Kidney epithelial cell (primary cell): ENCODE data around the gene RHBG. TPM values are rescaled to one million over a fixed set of nuclear protein-coding genes. Genes with fewer than 3 reads are reported as not detected.
"Not testable (repeated sequence)": the region's sequence is repeated elsewhere in the genome, so short reads cannot be mapped to it uniquely, and the experiment has no call there.

ENCODE experiments used
- DNase-seq: peaks from one replicate; pipeline ENCODE4 v3.0.0-alpha.2; 2010; ENCODE audit warnings: low read depth
- H3K27me3 ChIP-seq: 2 replicates; pipeline ENCODE4 v1.6.0; 2011; ENCODE audit warnings: low read length; ENCODE audit not compliant: control insufficient read depth, insufficient read depth
- H3K36me3 ChIP-seq: 2 replicates; pipeline ENCODE4 v1.5.1; 2011; ENCODE audit warnings: low read length; ENCODE audit not compliant: control insufficient read depth, insufficient read depth
- H3K4me3 ChIP-seq: 2 replicates; pipeline ENCODE4 v1.5.1; 2011; ENCODE audit warnings: low read depth, mild to moderate bottlenecking, control low read depth, low read length
- total RNA-seq: library from RNA; depleted of rRNA; stranded (reverse); fragments of >200 nt; gene quantifications from 2 replicates; pipeline ENCODE4 v1.2.3, GENCODE V29; 2015
- TF ChIP-seq, protein P1 (sequence below): IDR thresholded peaks from 2 replicates; pipeline ENCODE4 v1.5.1; 2011; ENCODE audit warnings: mild to moderate bottlenecking, moderate library complexity, low read length, control low read depth, inconsistent platforms; ENCODE audit not compliant: insufficient read depth, poor library complexity, severe bottlenecking

The RHBG gene, protein sequence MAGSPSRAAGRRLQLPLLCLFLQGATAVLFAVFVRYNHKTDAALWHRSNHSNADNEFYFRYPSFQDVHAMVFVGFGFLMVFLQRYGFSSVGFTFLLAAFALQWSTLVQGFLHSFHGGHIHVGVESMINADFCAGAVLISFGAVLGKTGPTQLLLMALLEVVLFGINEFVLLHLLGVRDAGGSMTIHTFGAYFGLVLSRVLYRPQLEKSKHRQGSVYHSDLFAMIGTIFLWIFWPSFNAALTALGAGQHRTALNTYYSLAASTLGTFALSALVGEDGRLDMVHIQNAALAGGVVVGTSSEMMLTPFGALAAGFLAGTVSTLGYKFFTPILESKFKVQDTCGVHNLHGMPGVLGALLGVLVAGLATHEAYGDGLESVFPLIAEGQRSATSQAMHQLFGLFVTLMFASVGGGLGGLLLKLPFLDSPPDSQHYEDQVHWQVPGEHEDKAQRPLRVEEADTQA
- 0.55 TPM in 1 of 2 replicates, not detected in the other for total RNA-seq

DNA sequence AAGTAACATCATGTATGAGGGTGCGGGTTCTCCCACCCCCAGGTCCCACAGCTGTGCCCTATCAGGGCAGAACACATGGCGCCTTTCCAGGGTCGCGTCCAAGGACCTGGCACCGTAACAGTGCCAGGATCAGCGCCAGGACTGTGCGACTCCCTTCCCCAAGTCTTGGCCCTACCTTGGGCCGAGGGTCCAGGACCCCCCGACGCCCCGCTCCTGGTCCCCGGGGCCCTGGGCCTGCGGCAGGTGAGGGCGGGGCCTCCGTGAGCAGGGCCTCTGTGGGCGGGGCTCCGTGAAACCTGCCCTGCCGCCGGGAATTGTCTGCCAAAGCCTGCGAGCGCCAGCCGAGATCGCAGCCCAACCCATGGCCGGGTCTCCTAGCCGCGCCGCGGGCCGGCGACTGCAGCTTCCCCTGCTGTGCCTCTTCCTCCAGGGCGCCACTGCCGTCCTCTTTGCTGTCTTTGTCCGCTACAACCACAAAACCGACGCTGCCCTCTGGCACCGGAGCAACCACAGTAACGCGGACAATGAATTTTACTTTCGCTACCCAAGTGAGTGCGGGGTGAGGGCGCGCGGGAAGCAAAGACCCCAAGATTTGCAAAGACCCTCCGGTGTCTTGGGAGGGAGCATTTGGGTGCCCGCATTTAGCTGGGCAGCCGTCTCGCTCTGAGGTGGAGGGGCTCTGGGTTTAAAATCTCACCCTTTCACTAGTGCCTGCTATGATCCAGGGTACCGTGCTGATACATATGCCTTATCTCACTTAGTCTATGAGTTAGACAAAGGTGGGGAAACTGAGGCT lies at the start of gene RHBG:
RHBG (plus strand) TSS at position 323 of the 796 bp plus-strand sequence; CDS start at position 362, 39 bp downstream.
- no peak for DNase-seq
- Histone ChIP-seq H3K36me3 (no peaks in the 10 kb centered on the region), H3K4me3 (peak within 1 kb of the TSS; percentile 32), H3K27me3 (peaks cover 46% of the 10 kb centered on the region)
- TF ChIP-seq, protein P1, sequence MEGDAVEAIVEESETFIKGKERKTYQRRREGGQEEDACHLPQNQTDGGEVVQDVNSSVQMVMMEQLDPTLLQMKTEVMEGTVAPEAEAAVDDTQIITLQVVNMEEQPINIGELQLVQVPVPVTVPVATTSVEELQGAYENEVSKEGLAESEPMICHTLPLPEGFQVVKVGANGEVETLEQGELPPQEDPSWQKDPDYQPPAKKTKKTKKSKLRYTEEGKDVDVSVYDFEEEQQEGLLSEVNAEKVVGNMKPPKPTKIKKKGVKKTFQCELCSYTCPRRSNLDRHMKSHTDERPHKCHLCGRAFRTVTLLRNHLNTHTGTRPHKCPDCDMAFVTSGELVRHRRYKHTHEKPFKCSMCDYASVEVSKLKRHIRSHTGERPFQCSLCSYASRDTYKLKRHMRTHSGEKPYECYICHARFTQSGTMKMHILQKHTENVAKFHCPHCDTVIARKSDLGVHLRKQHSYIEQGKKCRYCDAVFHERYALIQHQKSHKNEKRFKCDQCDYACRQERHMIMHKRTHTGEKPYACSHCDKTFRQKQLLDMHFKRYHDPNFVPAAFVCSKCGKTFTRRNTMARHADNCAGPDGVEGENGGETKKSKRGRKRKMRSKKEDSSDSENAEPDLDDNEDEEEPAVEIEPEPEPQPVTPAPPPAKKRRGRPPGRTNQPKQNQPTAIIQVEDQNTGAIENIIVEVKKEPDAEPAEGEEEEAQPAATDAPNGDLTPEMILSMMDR = no peak

DNA sequence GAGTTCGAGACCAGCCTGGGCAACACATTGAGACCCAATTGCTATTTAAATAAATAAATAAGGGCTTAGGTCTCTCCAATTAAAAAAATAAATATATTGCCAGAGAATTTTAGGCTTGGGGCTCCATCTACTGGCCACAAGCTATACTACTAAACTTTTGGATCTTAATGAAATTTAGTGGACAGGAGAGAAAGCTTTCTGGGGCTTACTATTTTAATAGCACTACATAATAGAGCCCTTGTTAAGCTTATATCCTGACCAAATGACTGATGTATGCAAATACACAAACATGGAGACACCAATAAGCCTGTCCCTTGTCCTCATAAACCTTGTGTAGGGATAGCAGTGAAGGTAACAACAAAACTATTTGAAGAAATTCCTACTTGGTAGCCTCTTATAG lies 49.3 kb upstream of the RHBG start:
- DNase-seq = no peak
- Histone ChIP-seq H3K36me3 (peaks cover 2% of the 10 kb centered on the region), H3K4me3 (no peak overlapping the region), H3K27me3 (no peaks in the 10 kb centered on the region)
- TF ChIP-seq, protein P1 = peak; percentile 53

DNA sequence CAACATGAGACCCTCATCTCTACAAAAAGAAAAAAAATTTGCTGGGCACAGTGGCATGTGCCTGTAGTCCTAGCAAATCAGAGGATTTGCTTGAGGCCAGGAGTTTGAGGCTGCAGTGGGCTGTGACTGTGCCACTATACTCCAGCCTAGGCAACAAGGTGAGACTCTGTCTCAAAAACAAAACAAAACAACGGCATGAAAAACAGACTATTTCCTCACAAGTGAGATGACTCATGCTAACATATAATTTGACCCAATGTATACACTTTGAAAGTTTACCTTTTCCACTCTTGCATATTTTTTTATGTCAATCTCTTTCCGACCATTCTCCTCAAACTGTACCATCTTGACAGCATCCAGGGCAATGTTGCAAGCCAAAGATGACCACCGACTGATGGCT lies 48.5 kb upstream of the RHBG start:
- DNase-seq = no peak
- Histone ChIP-seq H3K36me3 (peaks cover 2% of the 10 kb centered on the region), H3K4me3 (no peak overlapping the region), H3K27me3 (no peaks in the 10 kb centered on the region)
- TF ChIP-seq, protein P1 = no peak

DNA sequence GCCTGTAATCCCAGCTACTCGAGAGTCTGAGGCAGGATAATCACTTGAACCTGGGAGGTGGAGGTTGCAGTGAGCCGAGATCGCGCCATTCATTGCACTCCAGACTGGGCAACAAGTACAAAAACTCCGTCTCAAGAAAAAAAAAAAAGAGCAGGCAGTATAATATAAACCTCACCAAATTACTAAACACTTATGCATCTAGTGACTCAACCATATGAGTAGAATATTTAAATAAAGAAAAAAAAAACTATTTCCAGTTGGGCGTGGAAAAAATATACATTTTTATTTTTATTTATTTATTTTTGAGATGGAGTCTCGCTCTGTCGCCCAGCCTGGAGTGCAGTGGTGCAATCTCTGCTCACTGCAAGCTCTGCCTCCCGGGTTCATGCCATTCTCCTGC lies 45.8 kb upstream of the RHBG start:
- not testable (repeated sequence) for H3K4me3 ChIP-seq, H3K36me3 ChIP-seq, H3K27me3 ChIP-seq, DNase-seq

DNA sequence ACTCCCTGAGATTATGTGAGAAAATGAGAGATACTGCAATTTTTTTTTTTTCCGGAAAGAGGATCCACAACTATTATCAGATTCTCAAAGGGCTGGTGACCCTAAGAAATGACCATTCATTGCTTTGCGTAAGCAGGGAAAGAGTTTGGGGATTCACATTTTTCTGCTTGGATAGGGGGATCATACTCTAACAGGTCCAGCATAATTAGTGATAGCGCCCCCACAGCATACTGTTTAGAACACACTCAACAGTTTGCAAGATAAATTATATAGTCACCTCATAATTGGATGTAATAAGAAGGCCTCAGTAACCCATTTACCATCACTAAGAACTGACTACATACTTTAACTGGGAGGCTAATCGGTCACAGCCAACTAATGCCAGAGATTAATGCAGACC lies 32.8 kb upstream of the RHBG start:
- no peak for DNase-seq
- TF ChIP-seq, protein P1 = peak; percentile 35
- Histone ChIP-seq H3K27me3 (no peaks in the 10 kb centered on the region), H3K36me3 (no peaks in the 10 kb centered on the region), H3K4me3 (peak overlapping the region; percentile 81)
